Measurements from ENCODE around the gene SPATA21.

The SPATA21 gene

DNA sequence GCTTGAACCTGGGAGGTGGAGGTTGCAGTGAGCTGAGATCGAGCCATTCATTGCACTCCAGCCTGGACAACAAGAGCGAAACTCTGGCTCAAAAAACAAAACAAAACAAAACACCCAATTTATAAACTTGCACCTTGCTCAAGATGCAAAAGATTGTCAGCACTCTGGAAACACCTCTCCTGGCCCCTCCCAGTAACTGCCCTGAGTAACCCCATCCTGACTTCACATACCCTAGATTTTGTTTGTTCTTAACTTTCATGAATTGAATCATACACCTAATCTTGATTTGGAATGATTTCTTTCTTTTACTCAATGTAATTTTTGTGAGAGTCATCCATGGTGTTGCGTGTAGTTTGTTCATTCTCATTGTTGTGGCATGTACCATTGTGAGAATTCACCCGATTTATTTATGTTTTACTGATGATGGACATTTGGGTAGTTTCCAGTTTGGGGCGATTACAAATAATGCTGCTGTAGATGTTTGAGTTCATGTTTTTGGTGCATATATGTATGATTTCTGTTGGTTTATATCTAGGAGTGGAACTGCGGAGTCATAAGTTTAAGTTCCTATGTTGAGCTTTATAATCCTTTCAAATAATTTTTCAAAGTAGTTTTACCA lies 13.7 kb upstream of the SPATA21 start:
- no CpG with 5 or more reads among the region's 6 CpGs for WGBS, 2 donors (ENCODE audit: extremely low coverage in 2 of 2, insufficient read length in 2 of 2, insufficient replicate concordance in 1 of 2)
- no peak overlapping the region for H2AFZ ChIP-seq (ENCODE audit: low read length)

DNA sequence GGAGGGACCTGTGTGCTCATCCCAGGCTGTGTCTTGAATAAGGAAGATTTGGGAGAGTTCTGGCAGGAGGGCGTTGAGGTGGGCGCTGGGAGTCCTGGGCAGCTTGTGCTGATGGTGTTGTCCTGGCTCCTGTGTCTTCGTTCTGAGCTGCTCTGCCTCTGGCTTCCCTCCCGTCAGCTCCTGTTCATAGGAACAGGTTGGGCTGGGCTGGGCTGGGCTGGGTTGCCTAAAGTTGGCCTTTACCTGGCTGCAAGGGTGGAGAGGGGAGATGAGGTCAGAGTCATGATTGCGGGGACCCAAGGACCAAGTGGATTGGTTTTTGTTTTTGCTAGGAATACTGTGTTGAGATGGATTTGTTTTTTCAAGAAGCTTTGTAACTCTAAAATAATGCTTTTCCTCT lies 12.4 kb upstream of the SPATA21 start:
- H3K9ac ChIP-seq (ENCODE audit: low read depth, low read length, poor library complexity), result no peak overlapping the region
- no peaks in the 10 kb centered on the region for H3K4me1 ChIP-seq (ENCODE audit: control insufficient read depth in 2 of 2, insufficient read depth in 1 of 2, low read depth in 1 of 2, low read length in 2 of 2)
- peaks cover 6% of the 10 kb centered on the region for H3K79me1 ChIP-seq (ENCODE audit: low read depth, low read length)
- no CpG with 5 or more reads among the region's 5 CpGs for WGBS, 2 donors (ENCODE audit: extremely low coverage in 2 of 2, insufficient read length in 2 of 2, insufficient replicate concordance in 1 of 2)
- no peaks in the 10 kb centered on the region for H3K27me3 ChIP-seq (ENCODE audit: control insufficient read depth in 3 of 3, insufficient read depth in 3 of 3, low read depth in 1 of 3, low read length in 3 of 3)
- H3K14ac ChIP-seq (ENCODE audit: low read length), result no peak overlapping the region
- no peak overlapping the region for H2BK12ac ChIP-seq (ENCODE audit: low read length)
- no peak overlapping the region for H3K18ac ChIP-seq (ENCODE audit: low read length)
- H2BK120ac ChIP-seq (ENCODE audit: low read depth, low read length), result no peak overlapping the region
- H2BK5ac ChIP-seq (ENCODE audit: low read length), result no peak overlapping the region
- no peak overlapping the region for H3K4ac ChIP-seq (ENCODE audit: low read length)
- no peak overlapping the region for H4K91ac ChIP-seq (ENCODE audit: low read depth, low read length, poor library complexity)
- no peak overlapping the region for H2BK15ac ChIP-seq (ENCODE audit: low read length)
- no peak overlapping the region for H2AK5ac ChIP-seq (ENCODE audit: low read depth, low read length)
- no peak for DNase-seq (ENCODE audit: low spot score)
- peaks cover 49 to 93% of the 10 kb centered on the region in 2 donors for H3K36me3 ChIP-seq (replicated peaks in 1 of 2; ENCODE audit: control insufficient read depth in 2 of 2, insufficient read depth in 2 of 2, low read length in 2 of 2)
- no peak overlapping the region for H3K4me3 ChIP-seq (ENCODE audit: low read length in 2 of 2)
- H2AFZ ChIP-seq (ENCODE audit: low read length), result no peak overlapping the region
- H3K4me2 ChIP-seq (ENCODE audit: insufficient read depth, low read length, poor library complexity, severe bottlenecking), result no peak overlapping the region
- no peak overlapping the region for H3K23ac ChIP-seq (ENCODE audit: low read depth, low read length, poor library complexity)
- no peak overlapping the region for H3K27ac ChIP-seq (replicated peaks; ENCODE audit: low read length)
- no peak overlapping the region for H4K8ac ChIP-seq (ENCODE audit: low read depth, low read length)
- no peaks in the 10 kb centered on the region for H3K9me3 ChIP-seq (replicated peaks in 1 of 2; ENCODE audit: control insufficient read depth in 2 of 2, insufficient read depth in 1 of 2, low read depth in 1 of 2, low read length in 2 of 2)

More for the DNA sequence above, 13.7 kb upstream of the SPATA21 start:
- H4K91ac ChIP-seq (ENCODE audit: low read depth, low read length, poor library complexity), result no peak overlapping the region
- H3K27me3 ChIP-seq (ENCODE audit: control insufficient read depth in 3 of 3, insufficient read depth in 3 of 3, low read depth in 1 of 3, low read length in 3 of 3), result no peaks in the 10 kb centered on the region
- no peak overlapping the region for H2BK15ac ChIP-seq (ENCODE audit: low read length)
- H3K9me3 ChIP-seq (replicated peaks in 1 of 2; ENCODE audit: control insufficient read depth in 2 of 2, insufficient read depth in 1 of 2, low read depth in 1 of 2, low read length in 2 of 2), result no peaks in the 10 kb centered on the region
- no peak overlapping the region for H2AK5ac ChIP-seq (ENCODE audit: low read depth, low read length)
- no peak overlapping the region for H2BK12ac ChIP-seq (ENCODE audit: low read length)
- peaks cover 56 to 94% of the 10 kb centered on the region in 2 donors for H3K36me3 ChIP-seq (replicated peaks in 1 of 2; ENCODE audit: control insufficient read depth in 2 of 2, insufficient read depth in 2 of 2, low read length in 2 of 2)
- H3K27ac ChIP-seq (replicated peaks; ENCODE audit: low read length), result no peak overlapping the region
- peaks cover 6% of the 10 kb centered on the region for H3K79me1 ChIP-seq (ENCODE audit: low read depth, low read length)
- H3K14ac ChIP-seq (ENCODE audit: low read length), result no peak overlapping the region
- no peak overlapping the region for H3K4ac ChIP-seq (ENCODE audit: low read length)
- no peak overlapping the region for H3K4me3 ChIP-seq (ENCODE audit: low read length in 2 of 2)
- H2BK5ac ChIP-seq (ENCODE audit: low read length), result no peak overlapping the region
- H3K18ac ChIP-seq (ENCODE audit: low read length), result no peak overlapping the region
- no peaks in the 10 kb centered on the region for H3K4me1 ChIP-seq (ENCODE audit: control insufficient read depth in 2 of 2, insufficient read depth in 1 of 2, low read depth in 1 of 2, low read length in 2 of 2)
- no peak overlapping the region for H3K23ac ChIP-seq (ENCODE audit: low read depth, low read length, poor library complexity)
- H2BK120ac ChIP-seq (ENCODE audit: low read depth, low read length), result no peak overlapping the region
- no peak overlapping the region for H3K9ac ChIP-seq (ENCODE audit: low read depth, low read length, poor library complexity)
- DNase-seq (ENCODE audit: low spot score), result no peak
- H3K4me2 ChIP-seq (ENCODE audit: insufficient read depth, low read length, poor library complexity, severe bottlenecking), result no peak overlapping the region
- no peak overlapping the region for H4K8ac ChIP-seq (ENCODE audit: low read depth, low read length)

DNA sequence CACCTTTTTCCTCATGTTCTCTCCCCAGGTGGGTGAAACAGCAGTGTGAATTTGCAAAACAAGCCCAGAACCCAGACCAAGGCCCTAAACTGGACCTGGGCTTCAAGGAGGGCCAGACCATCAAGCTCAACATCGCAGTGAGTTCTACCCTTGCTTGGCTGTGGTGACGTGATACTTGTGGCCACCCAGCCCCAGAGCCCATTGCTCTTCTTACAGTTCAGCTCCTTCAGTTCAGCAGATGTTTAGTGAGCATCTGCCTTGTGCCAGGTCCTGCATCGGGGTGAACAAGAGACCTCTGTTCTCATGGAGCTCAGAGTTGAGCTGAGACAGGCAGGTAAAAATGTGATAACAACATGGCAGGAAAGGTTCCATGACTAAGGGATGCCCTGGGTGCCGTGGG lies 11.8 kb upstream of the SPATA21 start:
- H3K79me1 ChIP-seq (ENCODE audit: low read depth, low read length), result peaks cover 6% of the 10 kb centered on the region
- no peak overlapping the region for H2AK5ac ChIP-seq (ENCODE audit: low read depth, low read length)
- H3K4me2 ChIP-seq (ENCODE audit: insufficient read depth, low read length, poor library complexity, severe bottlenecking), result no peak overlapping the region
- no peaks in the 10 kb centered on the region for H3K4me1 ChIP-seq (ENCODE audit: control insufficient read depth in 2 of 2, insufficient read depth in 1 of 2, low read depth in 1 of 2, low read length in 2 of 2)
- H2AFZ ChIP-seq (ENCODE audit: low read length), result no peak overlapping the region
- no peak for DNase-seq (ENCODE audit: low spot score)
- no peaks in the 10 kb centered on the region for H3K27me3 ChIP-seq (ENCODE audit: control insufficient read depth in 3 of 3, insufficient read depth in 3 of 3, low read depth in 1 of 3, low read length in 3 of 3)
- WGBS, 2 donors (ENCODE audit: extremely low coverage in 2 of 2, insufficient read length in 2 of 2, insufficient replicate concordance in 1 of 2), result no CpG with 5 or more reads among the region's 4 CpGs
- H2BK12ac ChIP-seq (ENCODE audit: low read length), result no peak overlapping the region
- no peak overlapping the region for H3K4ac ChIP-seq (ENCODE audit: low read length)
- H3K9ac ChIP-seq (ENCODE audit: low read depth, low read length, poor library complexity), result no peak overlapping the region
- no peak overlapping the region for H4K91ac ChIP-seq (ENCODE audit: low read depth, low read length, poor library complexity)
- H3K4me3 ChIP-seq (ENCODE audit: low read length in 2 of 2), result no peak overlapping the region
- H2BK5ac ChIP-seq (ENCODE audit: low read length), result peak overlapping the region; percentile 12
- no peak overlapping the region for H3K27ac ChIP-seq (replicated peaks; ENCODE audit: low read length)
- H3K23ac ChIP-seq (ENCODE audit: low read depth, low read length, poor library complexity), result no peak overlapping the region
- H3K9me3 ChIP-seq (replicated peaks in 1 of 2; ENCODE audit: control insufficient read depth in 2 of 2, insufficient read depth in 1 of 2, low read depth in 1 of 2, low read length in 2 of 2), result no peaks in the 10 kb centered on the region
- H2BK15ac ChIP-seq (ENCODE audit: low read length), result no peak overlapping the region
- peaks cover 52 to 93% of the 10 kb centered on the region in 2 donors for H3K36me3 ChIP-seq (replicated peaks in 1 of 2; ENCODE audit: control insufficient read depth in 2 of 2, insufficient read depth in 2 of 2, low read length in 2 of 2)
- H3K18ac ChIP-seq (ENCODE audit: low read length), result no peak overlapping the region
- H3K14ac ChIP-seq (ENCODE audit: low read length), result no peak overlapping the region
- no peak overlapping the region for H2BK120ac ChIP-seq (ENCODE audit: low read depth, low read length)
- H4K8ac ChIP-seq (ENCODE audit: low read depth, low read length), result no peak overlapping the region

DNA sequence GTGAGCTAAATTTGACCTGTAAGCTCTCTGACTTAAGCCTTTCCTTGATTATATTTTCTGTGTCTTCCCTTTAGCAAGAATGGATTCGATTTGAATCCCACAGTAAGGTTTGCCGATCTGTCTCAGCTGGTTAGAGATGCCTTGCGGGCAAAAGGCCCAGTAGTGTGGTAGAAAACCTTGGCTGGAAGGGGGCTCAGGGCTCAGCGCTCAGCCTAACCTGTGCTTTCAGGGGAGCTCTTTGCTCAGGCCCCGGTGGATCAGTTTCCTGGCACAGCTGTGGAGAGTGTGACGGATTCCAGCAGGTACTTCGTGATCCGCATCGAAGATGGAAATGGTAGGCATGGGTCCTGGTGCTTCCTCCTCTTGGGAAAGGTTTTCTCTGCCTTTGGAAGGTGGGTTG lies 10.4 kb upstream of the SPATA21 start:
- H3K27ac ChIP-seq (replicated peaks; ENCODE audit: low read length), result no peak overlapping the region
- no peak overlapping the region for H3K14ac ChIP-seq (ENCODE audit: low read length)
- no peak overlapping the region for H3K4ac ChIP-seq (ENCODE audit: low read length)
- no peak overlapping the region for H3K23ac ChIP-seq (ENCODE audit: low read depth, low read length, poor library complexity)
- DNase-seq (ENCODE audit: low spot score), result no peak
- no peak overlapping the region for H3K18ac ChIP-seq (ENCODE audit: low read length)
- H2AFZ ChIP-seq (ENCODE audit: low read length), result no peak overlapping the region
- H2BK5ac ChIP-seq (ENCODE audit: low read length), result no peak overlapping the region
- no peaks in the 10 kb centered on the region for H3K4me1 ChIP-seq (ENCODE audit: control insufficient read depth in 2 of 2, insufficient read depth in 1 of 2, low read depth in 1 of 2, low read length in 2 of 2)
- peaks cover 56 to 92% of the 10 kb centered on the region in 2 donors for H3K36me3 ChIP-seq (replicated peaks in 1 of 2; ENCODE audit: control insufficient read depth in 2 of 2, insufficient read depth in 2 of 2, low read length in 2 of 2)
- H2BK12ac ChIP-seq (ENCODE audit: low read length), result no peak overlapping the region
- WGBS, 2 donors (ENCODE audit: extremely low coverage in 2 of 2, insufficient read length in 2 of 2, insufficient replicate concordance in 1 of 2), result no CpG with 5 or more reads among the region's 9 CpGs
- H3K27me3 ChIP-seq (ENCODE audit: control insufficient read depth in 3 of 3, insufficient read depth in 3 of 3, low read depth in 1 of 3, low read length in 3 of 3), result no peaks in the 10 kb centered on the region
- no peak overlapping the region for H2BK15ac ChIP-seq (ENCODE audit: low read length)
- no peak overlapping the region for H2AK5ac ChIP-seq (ENCODE audit: low read depth, low read length)
- no peak overlapping the region for H4K91ac ChIP-seq (ENCODE audit: low read depth, low read length, poor library complexity)
- H3K79me1 ChIP-seq (ENCODE audit: low read depth, low read length), result peaks cover 7% of the 10 kb centered on the region
- no peaks in the 10 kb centered on the region for H3K9me3 ChIP-seq (replicated peaks in 1 of 2; ENCODE audit: control insufficient read depth in 2 of 2, insufficient read depth in 1 of 2, low read depth in 1 of 2, low read length in 2 of 2)
- H2BK120ac ChIP-seq (ENCODE audit: low read depth, low read length), result no peak overlapping the region
- H4K8ac ChIP-seq (ENCODE audit: low read depth, low read length), result no peak overlapping the region
- H3K4me2 ChIP-seq (ENCODE audit: insufficient read depth, low read length, poor library complexity, severe bottlenecking), result no peak overlapping the region
- H3K4me3 ChIP-seq (ENCODE audit: low read length in 2 of 2), result no peak overlapping the region
- no peak overlapping the region for H3K9ac ChIP-seq (ENCODE audit: low read depth, low read length, poor library complexity)

Measured in neuronal stem cell (in vitro differentiated cells).